D721Med (cell line): Measurements from ENCODE around the gene IRF2BP2.

Experiments
- DNase-seq: peaks from one replicate; pipeline ENCODE4 v3.0.0; 2011; ENCODE audit warnings: low spot score; ENCODE audit not compliant: insufficient read length
- FAIRE-seq: peaks from 2 replicates; lab custom pipeline; 2011; peaks lifted over from hg19 to GRCh38; lab: Jason Lieb, UNC
- TF ChIP-seq, protein P1 (sequence below): IDR thresholded peaks from 2 replicates; pipeline ENCODE4 v1.5.1; 2012; ENCODE audit warnings: mild to moderate bottlenecking, control low read depth; ENCODE audit not compliant: insufficient read depth; ENCODE audit errors: missing control alignments

IRF2BP2 gene

DNA sequence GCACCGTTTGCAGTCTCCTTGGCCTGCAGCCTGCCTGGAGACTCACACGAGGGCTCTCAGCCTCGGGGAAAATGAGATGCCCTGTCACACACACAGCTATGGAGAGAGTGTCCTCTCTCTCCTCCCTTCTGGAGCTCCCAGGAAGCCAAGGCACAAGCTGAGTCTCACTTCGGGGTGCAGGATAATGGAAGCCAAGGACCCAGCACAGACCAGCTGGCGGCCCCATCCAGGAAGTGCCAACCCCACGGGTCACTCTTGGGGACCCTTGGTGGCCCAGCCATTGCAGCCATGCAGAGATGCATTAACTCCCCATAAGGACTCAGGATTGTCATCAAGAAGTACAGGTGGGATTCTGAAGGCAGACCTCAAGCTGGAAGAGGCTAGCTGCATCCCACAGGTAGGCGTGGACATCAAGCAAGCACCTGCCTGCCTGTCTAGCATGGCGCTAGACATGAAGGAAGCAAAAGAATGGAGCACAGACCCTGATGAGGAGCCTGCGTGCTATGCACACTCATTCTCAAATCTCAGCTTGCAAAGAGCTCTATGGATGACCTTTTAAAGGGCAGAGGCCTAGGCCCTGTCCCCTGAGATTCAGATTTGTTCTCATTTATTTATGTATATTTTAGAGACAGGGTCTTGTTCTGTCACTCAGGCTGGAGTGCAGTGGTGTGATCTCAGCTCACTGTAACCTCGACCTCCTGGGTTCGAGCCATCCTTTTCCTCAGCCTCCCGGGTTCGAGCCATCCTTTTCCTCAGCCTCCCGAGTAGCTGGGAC is 49.9 kb downstream of the IRF2BP2 start:
- DNase-seq (no peak), FAIRE-seq (no peak)
- TF ChIP-seq, protein P1, sequence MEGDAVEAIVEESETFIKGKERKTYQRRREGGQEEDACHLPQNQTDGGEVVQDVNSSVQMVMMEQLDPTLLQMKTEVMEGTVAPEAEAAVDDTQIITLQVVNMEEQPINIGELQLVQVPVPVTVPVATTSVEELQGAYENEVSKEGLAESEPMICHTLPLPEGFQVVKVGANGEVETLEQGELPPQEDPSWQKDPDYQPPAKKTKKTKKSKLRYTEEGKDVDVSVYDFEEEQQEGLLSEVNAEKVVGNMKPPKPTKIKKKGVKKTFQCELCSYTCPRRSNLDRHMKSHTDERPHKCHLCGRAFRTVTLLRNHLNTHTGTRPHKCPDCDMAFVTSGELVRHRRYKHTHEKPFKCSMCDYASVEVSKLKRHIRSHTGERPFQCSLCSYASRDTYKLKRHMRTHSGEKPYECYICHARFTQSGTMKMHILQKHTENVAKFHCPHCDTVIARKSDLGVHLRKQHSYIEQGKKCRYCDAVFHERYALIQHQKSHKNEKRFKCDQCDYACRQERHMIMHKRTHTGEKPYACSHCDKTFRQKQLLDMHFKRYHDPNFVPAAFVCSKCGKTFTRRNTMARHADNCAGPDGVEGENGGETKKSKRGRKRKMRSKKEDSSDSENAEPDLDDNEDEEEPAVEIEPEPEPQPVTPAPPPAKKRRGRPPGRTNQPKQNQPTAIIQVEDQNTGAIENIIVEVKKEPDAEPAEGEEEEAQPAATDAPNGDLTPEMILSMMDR, result no peak

DNA sequence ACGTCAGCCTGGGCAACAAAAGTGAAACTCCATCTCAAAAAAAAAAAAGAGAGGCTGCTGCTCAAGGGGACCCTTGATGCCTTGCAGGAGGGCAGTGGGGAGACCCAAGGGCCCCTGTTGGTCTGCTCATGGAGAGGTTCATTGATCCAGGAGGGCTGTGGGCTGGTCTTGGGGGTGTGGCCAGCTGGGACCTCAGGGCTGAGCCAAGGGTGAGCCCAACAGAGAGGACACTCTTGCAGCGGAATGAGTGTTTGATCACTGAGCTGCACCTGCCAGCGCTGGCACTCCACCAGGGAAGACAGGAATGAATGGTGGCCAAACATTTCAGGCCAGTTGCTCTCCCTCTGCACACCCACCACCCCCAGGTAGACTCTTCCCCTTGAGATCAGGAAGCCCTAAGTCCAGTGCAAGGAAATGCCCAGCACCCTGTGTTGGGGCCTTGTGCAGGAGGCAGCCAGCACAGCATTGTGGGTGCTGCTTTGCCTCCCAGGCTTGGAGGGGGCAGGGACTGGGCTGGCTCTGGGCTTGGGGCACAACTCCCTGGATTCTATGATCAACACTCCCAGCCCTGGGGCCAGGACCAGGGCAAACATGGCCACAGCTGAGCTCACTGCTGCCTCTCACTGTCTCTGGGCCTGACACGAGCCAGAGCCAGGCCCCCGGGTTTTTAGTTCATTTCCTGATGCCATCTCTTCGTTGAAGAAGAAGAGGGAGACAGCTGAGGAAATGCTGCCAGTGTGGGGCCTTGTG is 50.7 kb downstream of the IRF2BP2 start:
- no peak for DNase-seq
- FAIRE-seq, result no peak
- TF ChIP-seq, protein P1, result no peak

DNA sequence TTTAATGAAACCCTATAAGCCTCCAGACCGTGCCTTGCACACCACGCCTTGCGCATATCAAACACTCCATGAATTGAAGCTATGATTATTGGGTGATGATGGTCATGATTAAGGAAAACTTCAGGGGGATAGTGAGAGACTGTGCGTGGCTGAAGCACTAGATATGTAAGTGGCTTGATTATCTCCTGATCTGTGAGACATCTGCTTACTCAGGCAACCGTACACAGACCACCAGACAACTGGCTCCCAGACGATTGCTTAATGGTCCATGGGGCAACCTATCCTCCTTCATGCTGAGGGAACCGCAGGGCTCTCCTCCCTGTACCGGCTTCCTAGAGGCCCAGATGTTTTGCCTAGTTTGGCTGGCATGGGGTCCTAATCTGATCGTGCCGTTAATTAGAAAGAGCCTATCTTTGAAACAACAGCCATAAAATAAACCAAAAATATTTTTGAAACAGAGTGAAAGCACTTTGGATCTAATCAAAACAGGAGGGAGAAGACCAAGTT is 51.6 kb downstream of the IRF2BP2 start:
- peak; percentile 73 for FAIRE-seq
- TF ChIP-seq, protein P1, result no peak

DNA sequence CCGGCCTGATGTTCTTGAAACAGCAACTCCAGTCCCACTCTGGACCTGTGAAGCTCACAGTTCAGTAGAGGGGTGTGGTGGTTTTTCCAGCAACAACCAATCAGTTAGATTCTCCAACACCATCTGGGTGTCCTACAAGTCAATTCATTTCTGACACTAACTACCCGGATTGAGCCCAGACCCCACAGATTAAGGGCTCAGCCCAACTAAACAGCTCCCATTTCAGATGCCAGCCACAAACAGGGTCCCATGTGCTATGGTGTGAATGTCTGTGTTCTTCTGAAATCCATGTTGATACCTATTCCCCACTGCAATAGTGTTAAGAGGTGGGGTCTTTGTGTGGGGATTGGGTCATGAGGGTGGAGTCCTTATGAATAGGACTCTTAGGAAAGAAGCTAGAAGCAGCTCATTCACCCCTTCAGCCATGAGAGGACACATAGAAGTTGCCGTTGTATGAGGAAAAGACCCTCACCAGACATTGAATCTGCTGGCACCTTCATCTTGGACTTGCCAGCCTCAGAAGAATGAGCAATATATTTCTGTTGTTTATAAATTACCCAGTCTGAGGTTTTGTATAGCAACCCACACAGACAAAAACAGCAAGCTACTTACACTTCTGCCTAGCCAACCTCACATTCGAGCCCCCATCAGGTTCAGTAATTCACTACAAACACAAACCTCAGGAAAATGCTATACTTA is 53.6 kb downstream of the IRF2BP2 start:
- DNase-seq (no peak), FAIRE-seq (no peak)
- TF ChIP-seq, protein P1, result no peak

More for the DNA sequence above, 51.6 kb downstream of the IRF2BP2 start:
- no peak for DNase-seq

DNA sequence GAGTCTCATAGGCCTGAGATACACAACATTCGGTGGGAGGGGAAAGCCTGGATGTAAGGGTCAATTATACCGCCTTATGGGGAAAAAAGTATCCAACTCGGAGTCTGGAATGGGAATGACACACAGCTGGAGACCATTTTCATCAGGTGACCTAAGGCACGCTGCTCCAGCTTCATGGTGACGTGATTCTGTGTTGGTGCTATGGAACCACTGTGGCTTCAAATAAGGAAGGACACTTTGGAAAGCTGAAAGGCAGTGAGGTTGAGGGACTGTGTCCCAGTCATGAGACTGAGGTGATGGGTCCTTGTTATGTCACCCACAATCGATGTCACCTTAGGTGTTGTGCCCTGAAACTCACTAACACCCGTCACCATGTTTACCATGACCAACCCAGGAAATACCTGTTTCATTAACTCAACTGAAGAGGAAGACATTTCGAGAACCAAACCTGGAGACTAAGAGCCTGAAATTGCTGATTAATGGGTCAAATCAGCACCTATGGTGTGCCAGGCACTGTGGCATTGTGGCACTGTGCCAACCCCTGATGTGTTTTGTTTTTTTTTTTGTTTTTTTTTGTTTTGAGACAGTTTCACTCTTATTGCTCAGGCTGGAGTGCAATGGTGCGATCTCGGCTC is 54.5 kb downstream of the IRF2BP2 start:
- FAIRE-seq (no peak), DNase-seq (no peak)
- TF ChIP-seq, protein P1, result no peak

DNA sequence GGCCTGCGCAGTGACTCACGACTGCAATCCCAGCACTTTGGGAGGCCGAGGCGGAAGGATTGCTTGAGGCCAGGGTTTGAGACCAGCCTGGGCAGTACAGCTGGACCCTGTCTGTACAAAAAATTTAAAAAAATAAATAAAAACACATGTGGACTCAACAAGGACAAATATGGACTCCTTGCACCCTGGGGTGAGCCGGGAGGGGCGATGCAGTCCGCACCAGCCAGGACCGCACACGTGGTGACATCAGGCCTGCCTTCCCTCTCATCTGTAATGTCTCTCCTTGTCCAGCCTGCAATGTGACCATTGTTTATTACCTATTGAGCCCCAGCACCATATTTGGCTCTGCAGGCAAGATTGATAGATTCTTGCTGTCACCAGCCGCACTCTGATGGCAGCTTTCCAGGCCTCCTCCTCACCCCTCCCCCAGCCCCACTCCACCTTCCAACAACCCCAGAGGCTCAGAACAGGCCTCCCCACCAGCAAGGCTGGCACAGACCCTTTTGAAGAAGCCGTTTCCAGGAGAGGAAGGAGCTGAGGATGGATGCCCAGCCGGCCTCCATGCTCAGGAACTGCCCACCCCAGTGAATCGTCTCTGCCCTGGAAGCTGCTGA is 55.2 kb downstream of the IRF2BP2 start:
- DNase-seq (no peak), FAIRE-seq (no peak)
- TF ChIP-seq, protein P1, result no peak
